Transverse colon (tissue), 4 donors: Measurements from ENCODE around the gene PINK1.

Experiments used
- CTCF ChIP-seq, 5 experiments: fragments of 200-600 bp in 3 of 5; fragments of 450-650 bp in 2 of 5; sonication (generic) in 3 of 5; IDR thresholded peaks; 1 replicate in 2 of 5; 2 replicates in 3 of 5; pipeline ENCODE4 v1.5.1; 2016 to 2017; ENCODE audit warnings: antibody characterized with exemption in 5 of 5, inconsistent platforms in 3 of 5, mild to moderate bottlenecking in 2 of 5, moderate library complexity in 1 of 5
- EP300 ChIP-seq: sonication (generic); formaldehyde crosslinking; IDR thresholded peaks from one replicate; pipeline ENCODE4 v1.6.1; 2017; ENCODE audit warnings: antibody characterized with exemption, low read depth
- POLR2A ChIP-seq: fragments of 450-650 bp; IDR thresholded peaks from one replicate; pipeline ENCODE4 v1.6.1; 2016; ENCODE audit warnings: antibody characterized with exemption, mild to moderate bottlenecking, moderate library complexity
- POLR2AphosphoS5 ChIP-seq, 3 donors: sonication (generic); formaldehyde crosslinking; IDR thresholded peaks; one replicate each; pipeline ENCODE4 v1.6.1; 2016; ENCODE audit warnings: antibody characterized with exemption in 3 of 3

GRCh38 chr1:20593756-20594155 is 39.5 kb upstream of the PINK1 start:
- TF ChIP-seq POLR2AphosphoS5 (IDR thresholded peaks at IDR 0.05) (no peak), POLR2A (no peak), EP300 (no peak), CTCF (IDR thresholded peaks at IDR 0.05) (no peak)
